GM19328 (cell line): ENCODE measurements around the gene SLC4A7.
A peak's percentile ranks its signal among the peaks of the same experiment; 100 is the strongest.
"Not testable (repeated sequence)": the region's sequence is repeated elsewhere in the genome, so short reads cannot be mapped to it uniquely, and the experiment has no call there.

ENCODE experiments used
- ATAC-seq: cut with Tn5 transposase; IDR thresholded peaks from one replicate; pipeline ENCODE4 v1.9.1; 2021; ENCODE audit warnings: mild to moderate bottlenecking, moderate library complexity; ENCODE audit not compliant: unreplicated experiment

SLC4A7 gene

GRCh38 chr3:27438352-27438751, 45.8 kb downstream of the SLC4A7 start:
- not testable (repeated sequence) for ATAC-seq

- ATAC-seq = no peak
Measured at GRCh38 chr3:27431116-27431515, 53.1 kb downstream of the SLC4A7 start.

DNA sequence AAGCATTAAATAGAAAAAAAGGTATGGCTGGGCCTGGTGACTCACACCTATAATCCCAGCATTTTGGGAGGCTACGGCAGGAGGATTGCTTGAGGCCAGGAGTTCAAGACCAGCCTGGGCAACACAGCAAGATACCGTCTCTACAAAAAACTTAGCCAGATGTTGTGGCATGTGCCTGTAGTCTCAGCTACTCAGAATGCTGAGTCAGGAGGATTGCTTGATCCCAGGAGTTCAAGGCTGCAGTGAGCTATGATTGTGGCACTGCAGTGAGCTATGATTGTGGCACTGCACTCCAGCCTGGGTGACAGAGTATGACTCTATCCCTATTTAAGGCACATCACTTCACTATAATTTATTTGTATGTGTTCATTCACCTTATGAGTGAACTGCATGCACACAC, 54.3 kb downstream of the SLC4A7 start:
- ATAC-seq = no peak

GRCh38 chr3:27428446-27428845, 55.7 kb downstream of the SLC4A7 start:
- ATAC-seq = no peak

GRCh38 chr3:27426926-27427325, 57.3 kb downstream of the SLC4A7 start:
- ATAC-seq = no peak

- ATAC-seq = no peak
Measured at GRCh38 chr3:27425896-27426565, 58.2 kb downstream of the SLC4A7 start.

DNA sequence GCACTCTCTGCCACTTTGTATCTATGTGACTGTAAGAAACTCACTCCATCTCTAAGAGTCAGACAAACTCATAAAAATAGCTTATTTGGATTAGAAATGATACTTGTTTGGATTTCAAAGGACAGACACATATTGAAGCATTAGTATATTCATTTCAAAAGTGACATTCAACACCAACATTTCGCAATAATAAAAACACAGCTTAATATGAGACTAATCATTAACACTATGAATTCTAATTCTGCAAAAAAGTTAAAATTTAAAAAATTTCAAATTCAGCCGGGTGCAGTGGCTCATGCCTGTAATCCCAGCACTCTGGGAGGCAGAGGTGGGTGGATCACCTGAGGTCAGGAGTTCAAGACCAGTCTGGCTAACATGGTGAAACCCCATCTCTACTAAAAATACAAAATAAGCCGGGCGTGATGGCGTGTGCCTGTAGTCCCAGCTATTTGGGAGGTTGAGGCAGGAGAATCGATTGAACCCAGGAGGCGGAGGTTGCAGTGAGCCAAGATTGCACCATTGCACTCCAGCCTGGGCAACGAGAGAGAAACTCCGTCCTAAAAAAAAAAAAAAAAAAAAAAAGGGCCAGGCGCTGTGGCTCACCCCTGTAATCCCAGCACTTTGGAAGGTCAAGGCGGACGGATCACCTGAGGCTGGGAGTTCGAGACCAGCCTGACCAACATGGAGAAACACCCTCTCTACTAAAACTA, 59.2 kb downstream of the SLC4A7 start:
- ATAC-seq = not testable (repeated sequence)

DNA sequence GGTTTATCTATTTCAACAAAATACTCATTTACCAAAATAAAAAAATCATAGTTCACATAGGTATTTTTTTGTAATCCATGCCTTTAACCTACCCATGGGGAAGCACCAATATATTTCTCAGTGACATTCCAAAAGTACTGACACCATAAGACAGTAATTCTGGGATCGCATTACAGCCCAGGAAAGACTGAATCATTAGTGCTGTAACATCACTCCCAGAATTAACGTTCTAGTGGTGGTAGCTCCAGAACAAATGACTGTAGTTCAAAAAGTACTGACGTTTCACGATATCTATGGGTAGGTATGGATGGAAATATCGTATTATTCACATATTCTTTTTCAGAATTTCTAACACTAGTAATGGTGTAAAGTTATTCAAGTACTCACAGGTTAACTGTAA, 60.7 kb downstream of the SLC4A7 start:
- ATAC-seq = no peak

GRCh38 chr3:27422617-27423016, 61.6 kb downstream of the SLC4A7 start:
- no peak for ATAC-seq

- no peak for ATAC-seq
Measured at GRCh38 chr3:27415202-27415601, 69.0 kb downstream of the SLC4A7 start.

DNA sequence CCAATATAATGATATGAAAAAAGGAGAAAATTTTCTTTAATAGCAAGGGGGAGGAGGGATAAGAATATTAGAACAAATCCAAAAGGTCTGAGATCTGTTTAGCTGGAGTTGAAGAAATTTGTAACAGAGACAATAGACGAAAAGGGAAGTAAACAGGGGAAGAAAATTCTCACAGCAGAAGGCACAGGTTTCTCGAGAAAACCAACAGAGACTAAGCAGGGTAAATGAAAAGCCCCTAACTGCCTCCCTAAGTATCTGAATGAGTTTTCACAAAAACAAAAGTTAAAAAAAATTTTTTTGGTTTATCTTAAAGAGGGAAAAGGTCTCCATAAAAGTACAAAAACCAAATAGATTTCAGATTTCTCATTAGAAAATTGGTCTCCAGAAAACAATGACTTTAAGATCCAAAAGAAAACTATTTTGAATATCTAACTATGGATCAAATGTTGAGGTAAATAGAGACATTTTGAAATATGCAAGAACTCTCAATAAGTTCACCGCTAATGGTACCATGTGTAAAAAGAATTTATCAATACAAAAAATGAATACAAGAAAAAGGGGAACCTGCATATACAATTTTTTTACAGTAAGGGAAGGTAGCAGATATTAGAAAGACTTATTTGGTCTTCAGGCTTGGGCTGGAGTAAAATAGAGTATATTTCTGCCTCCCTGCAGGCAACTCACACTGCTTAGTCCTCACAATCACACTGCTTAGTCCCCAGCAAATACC, 91.1 kb downstream of the SLC4A7 start:
- ATAC-seq = no peak

DNA sequence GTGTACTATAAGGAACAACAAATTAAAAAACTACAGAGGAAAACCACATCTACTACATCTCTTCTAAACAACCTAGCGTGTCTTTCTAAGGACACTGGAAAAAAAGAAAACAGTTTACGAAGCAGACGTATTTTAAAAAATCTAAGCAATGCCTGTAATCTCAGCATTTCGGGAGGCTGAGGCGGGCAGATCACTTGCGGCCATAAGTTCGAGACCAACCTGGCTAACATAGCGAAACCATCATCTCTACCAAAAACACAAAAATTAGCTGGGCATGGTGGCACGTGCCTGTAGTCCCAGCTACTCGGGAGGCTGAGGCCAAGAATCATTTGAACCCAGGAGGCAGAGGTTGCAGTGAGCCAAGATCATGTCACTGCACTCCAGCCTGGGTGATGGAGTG, 91.8 kb downstream of the SLC4A7 start:
- ATAC-seq = not testable (repeated sequence)

DNA sequence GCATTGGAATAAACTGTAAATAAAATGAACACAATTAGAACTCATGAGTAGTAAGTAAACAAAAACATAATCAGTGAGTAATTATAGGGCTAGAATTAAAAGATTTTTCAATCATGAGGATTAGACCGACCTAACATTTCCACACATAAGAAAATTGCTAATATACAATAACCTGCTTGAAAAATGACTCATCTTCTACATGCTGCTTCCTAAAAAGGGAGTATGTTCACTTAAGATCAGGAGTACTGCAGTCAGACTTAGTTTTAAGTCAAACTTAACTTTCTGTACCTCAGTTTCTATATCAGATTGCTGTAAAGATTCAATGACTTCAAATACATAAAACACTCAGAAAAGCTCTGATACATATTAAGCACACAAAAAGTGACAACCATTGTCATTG, 92.4 kb downstream of the SLC4A7 start:
- ATAC-seq = no peak

GRCh38 chr3:27387625-27388024, 96.6 kb downstream of the SLC4A7 start:
- no peak for ATAC-seq

GRCh38 chr3:27385504-27385903, 98.7 kb downstream of the SLC4A7 start:
- ATAC-seq = no peak

DNA sequence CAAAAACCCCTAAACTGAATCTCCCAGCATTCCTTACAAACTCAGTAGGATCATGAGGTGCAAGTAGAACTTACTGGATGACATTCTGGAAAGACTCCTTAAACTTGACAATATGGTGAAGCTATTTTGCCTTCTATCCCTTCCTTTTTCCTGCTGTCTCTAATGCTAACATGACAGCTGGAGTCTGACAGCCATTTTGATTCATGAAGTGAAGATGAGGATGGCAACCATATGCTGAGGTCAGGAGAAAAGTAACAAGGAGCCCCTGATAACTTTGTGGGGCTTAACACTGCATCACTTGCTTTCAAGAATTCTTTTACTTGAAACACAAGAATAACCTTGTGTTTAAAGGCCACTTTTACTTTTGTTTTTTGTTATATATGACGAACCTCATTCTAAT, 100.0 kb downstream of the SLC4A7 start:
- ATAC-seq = no peak

- ATAC-seq = no peak
Measured at GRCh38 chr3:27380433-27381357, 103.5 kb downstream of the SLC4A7 start.

DNA sequence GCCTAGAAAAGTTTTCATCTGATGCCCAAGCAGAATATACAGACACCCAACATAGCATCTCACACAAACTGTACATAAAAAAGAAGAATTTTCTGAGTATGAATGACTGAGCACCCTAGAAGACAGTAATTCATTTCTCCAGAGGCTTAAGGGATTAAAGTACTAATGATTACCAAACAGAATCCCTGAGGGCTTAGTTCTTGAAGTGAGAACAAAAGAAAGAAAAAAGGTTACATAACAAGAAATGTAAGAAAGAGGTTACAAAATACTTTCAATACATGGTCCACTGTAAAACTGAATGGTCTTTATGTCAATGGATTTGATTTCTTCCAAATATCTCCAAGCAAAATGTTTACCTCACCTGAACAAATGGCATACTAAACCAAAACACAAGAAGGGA, 105.9 kb downstream of the SLC4A7 start:
- ATAC-seq = no peak

DNA sequence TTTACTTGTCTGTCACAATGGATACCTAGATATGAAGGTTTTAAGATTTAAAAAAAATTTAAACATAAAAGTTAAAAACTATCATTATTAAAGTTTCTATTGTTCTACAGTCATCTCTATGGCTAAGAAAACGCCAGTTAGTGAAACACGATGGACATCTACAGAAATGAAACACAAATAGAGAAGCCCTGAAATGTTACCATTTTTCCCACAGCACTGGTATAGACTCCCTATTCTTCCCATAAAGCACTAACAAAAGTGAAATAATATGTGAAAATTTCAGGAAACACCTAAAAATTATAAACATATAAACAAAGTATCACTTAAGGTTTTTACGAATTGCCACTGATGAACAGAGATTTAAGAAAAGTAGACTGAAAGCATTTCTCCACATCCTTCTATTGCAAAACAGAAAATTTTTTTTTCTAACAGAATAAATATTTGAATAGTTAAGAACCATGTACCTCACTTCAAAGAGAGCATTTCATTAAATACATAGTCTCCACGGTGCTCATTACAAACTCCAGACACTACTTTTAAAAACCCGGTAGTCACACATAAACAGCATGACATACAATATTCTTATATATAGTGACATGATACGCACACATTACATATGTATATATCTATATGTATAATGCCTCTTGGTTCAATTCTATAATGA, 107.9 kb downstream of the SLC4A7 start:
- ATAC-seq = no peak

DNA sequence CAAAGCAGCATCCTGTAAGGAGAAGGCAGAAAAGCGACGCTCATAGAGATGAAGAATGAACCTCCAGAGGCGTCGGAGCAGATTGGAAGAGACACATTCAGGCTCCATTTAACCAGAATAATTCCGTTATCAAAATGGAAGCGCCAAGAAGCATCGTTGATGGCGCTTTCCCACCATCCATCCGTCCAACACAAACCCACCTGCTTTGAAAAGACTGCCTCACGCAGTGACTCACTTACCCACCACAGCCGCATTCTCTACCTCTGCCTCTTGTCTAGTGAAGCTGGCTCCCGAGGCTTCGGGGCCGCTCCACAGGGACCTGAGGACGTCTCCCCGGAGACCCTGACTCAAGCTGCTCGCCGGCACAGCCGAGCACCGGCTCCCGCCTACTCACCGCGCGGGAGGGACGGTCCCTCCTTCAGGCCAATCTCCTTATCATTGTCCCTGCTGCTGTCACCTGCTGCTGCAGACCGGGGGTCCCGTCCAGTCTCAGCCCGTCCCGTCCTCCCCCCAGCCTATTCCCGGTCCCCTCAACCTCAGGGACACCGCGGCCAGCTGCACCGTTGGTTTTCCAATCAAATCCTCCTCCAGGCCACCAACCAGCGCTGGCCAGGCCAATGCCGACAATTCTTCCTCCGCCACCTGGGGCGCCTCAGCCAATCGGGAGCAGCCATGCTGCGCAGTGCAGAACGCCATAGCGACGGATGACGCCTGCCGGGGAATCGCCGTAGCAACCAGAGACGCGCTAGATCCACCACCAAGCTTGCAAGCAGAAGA, 115.2 kb downstream of the SLC4A7 start, which contains the start of gene NEK10:
Gene NEK10 (minus strand): TSS at position 553 of the 777 bp plus-strand sequence. CDS start 16,501 bp downstream, outside the sequence.
- peak; percentile 100 for ATAC-seq
